ENCODE data around the gene DNMT3A.

The DNMT3A gene

DNA sequence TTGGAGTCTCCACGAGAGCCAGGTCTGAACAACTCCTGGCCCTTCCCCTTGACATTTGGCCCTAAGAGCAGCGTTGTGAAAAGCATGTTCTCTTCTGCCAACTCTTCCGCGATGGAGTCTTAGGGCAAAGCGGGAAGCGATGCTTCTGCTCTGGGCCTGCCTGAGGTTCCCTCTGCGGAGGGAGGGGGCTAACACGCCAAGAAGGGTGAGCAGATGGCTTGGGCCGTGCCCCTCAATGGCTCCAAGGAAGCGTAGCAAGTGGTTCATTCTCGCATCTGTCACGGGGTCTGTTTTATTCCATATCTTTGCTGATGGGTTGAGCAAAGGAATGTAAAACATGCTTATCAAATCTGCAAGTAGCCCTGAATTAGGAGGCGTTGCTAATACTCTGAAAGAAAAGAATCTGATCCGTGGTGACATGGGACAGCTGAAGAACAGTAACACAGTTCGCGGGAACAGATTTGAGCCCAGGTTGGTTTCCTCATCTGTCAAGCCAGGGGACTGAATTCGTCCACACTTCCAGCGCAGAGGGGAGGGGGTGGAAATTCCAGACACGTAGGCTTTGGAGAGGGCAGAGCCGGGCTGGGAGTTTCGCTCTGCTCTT, 38.0 kb downstream of the DNMT3A start:
- no peak for FAIRE-seq

DNA sequence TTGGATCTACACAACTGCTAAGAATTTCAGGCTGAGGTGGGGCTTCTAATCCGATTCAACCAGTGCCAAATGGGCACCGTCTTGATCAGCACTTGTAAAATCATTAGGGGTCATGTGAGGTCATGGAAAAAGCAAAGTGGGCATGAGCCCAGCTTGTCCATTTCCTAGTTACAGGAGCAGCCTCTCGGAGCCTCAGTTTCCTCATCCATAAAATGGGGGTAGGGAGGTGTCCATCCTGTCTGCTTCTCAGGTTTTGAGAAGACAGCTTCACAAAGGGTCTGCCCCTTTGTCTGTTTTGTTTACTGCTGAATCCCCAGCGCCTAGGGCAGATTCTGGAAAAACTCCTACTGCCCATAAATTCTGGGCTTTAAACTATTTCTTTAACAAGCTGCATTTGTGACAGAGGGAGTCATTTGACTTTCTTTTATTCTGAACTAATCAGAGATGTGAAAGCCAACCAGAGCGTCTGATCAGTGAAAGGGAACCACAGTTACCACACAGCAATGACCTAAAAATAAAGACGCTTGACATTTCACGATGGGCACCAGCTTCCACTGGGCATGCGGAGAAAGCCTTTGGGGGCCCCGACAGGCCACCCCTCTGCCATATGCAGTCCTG, 38.9 kb downstream of the DNMT3A start:
- no peak for FAIRE-seq

DNA sequence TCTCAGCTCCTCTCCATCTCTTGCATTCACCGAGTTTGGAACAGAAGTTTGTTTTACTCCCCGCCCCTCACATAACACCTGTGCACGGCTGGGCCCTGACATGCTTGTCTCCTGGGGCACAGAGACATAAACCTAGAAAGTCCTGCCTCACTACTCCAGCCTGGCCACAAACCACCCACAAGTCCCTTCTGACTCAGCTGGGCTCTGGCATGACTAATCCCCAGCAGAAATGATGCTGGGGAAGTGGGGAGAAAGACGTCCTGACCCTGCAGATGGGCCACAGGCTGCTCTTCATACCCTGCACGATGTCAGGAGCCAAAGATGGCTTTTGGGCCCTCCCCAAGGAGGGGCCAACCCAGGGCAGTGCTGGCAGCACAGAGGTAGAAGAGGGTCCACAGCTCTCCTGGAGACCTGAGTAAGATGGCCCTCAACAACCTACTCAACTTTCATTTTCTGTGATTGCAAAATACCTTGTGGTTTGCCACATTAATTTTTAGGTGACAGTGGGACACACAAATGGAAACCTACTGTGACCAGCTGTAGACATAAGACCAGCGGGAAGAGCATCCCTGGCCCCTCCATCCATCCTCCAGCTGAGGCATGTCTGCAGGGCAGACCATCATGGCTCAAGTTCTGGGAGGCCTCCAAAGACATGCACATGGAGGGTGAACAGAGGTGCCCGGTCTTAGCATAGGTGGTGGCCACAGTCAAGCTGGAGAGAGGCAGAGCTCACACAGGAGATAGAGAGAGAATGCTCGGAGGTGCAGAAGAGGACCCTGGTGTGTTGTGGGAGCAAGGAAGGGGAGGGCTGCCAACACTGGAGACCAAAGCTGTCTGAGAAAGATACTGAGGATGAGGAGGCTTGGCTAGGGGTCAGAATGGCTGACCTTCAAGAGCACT, 40.0 kb downstream of the DNMT3A start:
- FAIRE-seq: no peak

DNA sequence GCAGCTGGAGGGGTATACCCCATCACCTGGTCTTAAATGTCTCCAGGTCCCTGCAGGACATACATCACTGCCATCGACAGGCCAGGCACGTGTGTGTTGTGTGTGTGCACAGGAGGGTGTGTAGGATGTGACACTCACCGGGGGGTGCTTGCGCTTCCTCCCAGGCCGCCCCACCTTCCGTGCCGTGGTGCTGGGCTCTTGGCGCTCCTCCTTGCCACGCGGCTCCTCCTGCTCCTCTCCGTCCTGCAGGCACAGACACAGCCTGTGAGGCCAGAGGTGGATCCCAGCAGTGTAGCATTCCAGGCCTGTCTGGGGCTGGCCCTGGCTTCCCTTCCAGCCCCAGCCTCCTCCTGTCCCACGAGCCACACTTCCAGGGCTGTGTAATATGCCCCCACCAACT, 41.7 kb downstream of the DNMT3A start:
- no peak for FAIRE-seq

DNA sequence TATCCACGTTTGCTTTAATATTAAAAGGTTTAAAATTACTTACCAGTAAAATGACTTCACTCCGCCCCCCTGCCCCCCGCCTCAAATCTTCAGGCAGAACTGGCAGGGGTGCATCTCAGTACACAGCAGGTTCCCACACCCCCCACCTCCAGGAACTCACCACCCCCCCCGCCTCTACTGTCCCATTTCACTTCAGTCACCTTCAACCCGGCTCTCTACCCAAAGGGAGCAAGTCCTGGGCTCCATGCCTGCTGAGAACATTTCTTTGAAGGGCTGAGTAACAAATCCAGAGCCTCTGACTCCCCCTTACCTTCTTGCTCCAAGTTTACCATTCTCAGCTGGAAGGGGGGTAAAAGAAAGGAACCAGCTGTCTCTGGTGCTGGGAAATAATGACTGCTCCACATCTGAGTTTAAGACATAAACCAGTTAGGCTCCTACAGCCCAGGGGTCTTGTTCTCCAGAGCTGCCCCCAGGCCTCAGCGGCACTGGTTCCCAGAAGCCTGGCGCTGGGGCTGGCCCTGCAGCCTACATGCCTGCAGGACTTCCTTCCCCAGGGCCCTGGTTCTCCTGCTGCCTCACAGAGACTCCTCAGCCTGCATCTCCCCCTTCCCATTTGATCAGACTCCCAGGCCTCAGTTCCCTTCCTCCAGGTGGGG, 42.8 kb downstream of the DNMT3A start:
- no peak for FAIRE-seq

DNA sequence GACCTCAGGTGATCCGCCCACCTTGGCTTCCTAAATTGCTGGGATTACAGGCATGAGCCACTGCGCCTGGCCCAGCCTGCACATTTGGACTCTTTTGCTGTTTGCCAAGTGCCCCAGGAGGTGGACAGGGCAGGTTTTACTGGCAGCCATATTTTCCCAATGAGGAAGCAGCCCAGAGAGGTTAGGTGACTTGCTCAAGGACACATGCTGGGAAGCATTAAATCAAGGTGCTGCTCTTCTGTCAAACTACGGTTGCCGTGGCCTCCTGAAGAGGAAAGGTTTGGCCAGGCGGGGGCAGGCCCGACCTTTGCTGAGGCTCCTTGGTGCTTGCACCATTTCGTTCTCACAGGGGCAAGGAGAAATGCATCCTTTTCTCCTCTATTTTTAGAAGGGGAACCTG, 44.0 kb downstream of the DNMT3A start:
- no peak for FAIRE-seq

DNA sequence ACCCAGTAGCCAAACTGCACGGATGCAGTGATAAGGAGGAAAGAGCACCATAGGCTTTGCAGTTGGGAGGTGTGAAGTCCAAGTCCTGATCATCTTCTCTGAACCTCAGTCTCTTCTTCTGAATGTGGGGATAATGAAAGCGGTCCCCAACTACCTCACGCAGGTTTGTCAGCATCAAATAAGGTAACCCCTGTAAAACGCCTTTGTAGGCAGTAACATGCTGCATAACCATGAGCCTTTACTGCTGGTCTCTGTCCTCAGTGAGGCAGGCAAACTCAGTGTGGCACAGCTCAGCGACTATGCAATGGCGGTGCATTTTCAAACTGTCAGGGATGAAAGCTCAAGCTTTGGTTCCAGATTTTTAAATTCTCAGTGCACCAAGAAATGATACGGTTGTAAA, 46.1 kb downstream of the DNMT3A start:
- FAIRE-seq: no peak

DNA sequence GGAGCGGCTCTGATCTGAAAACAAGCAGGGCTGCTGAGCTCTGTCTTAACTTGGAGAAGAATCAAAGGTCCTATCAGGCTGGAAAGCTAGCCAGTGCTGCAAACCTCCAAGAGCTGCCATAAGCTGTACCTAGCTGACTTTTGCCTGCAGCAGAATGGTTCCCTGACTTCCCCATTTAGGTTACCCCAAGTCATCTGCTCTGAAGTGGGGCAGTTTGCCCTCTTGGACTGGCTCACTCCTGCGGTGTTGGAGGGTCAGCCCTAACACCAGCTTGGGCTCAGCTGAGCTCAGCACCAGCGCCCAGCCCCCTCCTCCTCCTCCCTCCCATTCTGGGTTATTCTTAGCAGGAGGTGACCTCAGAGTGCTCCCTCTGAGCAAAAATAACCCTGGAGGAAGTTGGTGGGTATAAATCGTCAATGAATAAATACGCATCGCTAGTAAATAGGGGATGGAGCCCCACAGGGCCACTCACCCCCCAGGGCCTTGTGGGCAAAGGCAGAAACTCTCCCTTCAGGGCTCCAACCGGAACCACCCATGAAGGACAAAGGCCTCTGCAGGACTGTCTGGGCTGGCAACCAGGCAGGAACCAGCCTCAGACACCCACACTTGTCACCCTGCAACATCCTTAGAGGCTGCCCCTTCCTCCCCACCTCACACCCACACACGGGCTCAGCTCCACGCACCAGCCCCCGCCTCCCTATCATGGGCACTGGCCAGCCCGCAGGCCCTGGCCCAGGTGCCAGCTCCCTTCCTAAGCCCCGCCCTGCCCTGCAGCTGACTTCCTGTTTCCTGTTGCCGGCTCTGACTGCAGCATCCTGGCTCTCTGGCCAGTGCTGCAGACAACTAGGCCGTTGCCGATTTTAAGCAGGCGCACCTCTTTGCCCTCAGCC, 46.9 kb downstream of the DNMT3A start:
- FAIRE-seq: no peak

DNA sequence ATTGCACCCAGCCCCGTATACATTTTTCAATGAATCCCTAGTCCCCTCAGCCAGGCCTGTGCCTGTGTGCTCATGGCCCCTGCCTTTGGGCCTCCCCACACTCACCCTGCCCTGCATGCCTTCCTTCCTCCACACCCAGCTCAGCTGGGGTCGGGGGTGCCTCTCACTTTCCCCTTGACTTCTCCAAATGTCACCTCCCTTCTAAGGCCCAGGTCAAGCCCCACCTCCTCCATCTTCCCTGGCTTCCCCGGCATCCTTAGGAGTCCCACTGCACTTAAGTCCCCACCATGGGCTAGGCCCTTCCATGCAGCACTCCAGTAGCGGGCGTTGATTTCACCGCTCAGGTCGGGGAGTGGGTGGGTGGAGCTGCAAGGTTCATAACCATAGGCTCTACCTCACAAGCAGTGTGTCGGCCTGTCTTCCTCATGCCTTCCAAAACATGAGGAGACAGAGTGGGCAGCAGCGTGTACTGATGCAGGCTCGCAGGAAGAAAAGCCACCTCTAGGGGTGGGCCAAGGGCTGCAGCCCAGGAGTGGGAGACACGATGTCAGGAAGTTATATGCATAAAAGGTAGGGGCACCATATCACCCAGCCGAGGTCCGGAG, 47.7 kb downstream of the DNMT3A start:
- no peak for FAIRE-seq

DNA sequence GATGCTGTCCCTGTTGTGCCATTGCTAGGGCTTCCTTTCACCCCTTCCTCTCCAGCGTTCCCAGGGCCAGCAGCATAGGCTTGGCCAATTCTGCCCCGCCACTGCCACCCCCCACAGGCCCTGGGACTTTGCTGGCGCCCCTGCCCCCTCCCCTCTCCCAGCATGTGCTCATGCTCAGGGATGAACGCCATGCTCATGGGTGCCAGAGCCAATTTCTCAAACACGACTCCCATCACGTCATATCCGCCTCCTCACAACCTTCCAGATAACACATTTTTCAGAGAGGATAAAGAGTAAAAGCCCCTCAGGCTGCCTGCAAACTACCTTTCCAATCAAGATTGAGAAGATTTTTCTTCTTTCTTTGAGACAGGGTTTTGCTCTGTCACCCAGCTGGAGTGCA, 48.6 kb downstream of the DNMT3A start:
- FAIRE-seq: no peak

DNA sequence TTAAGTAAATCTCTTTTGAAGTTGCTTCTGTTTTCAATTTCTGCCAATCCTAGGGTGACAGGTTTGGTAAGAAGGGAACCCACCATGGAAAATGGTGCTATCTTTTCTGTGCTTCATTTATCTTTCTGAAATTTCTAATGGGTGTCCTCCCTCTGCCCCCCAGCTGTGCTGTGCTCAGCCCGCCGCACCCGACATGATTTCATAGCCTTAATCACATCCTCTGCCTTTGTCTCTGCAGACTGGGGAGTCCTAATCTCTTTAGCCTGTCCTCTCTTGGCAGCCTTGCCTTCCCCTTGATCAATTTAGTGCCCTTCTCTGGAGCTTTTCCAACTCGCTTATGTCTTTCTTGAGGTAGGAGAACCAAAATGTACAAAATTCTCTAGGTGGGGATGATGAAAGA, 49.3 kb downstream of the DNMT3A start:
- FAIRE-seq: no peak

DNA sequence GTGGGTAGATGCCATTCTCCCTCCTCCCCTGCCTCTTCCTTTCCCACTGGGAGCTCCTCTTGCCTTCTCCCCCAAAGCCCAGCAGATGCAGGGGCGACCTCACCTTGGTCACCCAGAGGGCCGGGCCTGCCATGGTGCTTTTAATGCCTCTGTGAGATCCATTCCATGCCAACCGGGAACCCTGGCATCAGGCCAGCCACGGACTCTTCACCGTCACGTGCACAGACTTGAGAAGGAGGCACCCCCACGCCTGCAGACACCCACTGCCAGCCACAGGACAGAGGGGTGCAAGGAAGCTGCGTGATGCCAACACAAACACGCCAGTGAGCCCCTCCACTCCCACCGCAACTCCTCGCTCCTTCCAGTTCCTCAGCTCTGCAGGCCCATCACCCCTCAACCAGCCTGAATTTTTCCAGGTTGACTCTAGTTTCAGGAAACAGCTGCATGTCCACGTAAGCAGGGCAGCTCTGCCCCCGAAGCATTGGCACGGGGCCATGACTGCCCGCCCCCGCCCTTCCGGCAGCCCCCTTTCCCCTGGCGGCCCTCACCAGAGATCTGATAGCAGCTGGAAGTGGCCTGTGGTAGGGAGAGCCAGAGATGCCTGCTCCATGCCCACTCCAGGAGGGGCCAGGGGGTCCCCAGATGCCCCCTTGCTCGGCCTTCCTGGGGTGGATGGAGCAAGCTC, 50.8 kb downstream of the DNMT3A start:
- no peak for FAIRE-seq

DNA sequence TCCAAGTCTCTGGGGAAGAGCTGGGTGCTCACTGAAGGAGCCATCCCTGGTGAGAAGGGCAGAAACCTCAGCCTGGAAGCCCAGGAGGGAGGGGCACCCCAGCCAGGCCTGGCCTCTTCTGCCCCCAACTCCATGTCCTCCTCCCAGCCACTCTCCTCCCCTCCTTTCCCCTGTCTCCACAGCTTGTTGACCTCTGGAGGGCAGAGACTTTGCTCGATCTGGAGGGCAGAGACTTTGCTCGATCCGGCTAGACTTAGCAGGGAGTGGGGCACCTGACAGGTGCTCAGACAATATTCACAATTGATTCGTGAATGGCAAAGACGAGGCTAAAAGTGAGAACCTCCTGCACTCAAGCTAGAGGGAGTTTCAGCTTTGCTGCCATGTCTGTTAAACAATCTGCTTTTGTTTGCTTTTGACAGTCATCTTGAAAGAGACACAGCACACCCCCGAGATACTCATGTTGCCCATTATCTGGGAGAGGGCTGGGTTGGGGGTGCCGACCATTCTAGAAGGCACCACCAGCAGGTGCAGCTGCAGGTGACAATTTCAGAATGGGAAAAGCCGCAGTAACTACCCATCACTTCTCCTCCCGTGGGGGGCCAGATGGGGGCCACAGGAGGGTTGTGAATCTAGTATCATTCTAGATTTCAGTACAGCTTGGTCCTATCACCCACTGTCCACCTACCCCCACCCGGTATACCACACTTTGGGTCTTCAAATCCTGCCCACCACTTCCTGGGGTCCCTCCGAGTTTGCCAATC, 54.8 kb downstream of the DNMT3A start:
- no peak for FAIRE-seq

DNA sequence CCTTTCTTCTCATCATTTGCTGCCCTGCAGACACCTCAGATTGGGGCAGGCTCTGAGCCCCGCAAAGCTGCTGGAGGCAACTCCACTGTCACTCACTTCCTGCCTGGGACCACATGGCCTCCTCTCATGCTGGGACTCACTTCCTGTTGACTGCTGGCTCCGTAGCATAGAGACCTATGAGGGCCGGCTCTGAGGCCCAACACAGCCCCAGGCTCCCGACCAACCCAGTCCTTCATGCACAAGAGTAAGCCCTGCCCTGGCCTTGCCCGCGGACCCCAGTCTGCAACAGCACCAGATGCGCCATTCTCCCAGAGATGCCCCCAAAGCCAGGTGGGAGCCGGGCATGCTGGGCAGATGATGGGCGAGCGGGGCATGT, 55.7 kb downstream of the DNMT3A start:
- FAIRE-seq: no peak

DNA sequence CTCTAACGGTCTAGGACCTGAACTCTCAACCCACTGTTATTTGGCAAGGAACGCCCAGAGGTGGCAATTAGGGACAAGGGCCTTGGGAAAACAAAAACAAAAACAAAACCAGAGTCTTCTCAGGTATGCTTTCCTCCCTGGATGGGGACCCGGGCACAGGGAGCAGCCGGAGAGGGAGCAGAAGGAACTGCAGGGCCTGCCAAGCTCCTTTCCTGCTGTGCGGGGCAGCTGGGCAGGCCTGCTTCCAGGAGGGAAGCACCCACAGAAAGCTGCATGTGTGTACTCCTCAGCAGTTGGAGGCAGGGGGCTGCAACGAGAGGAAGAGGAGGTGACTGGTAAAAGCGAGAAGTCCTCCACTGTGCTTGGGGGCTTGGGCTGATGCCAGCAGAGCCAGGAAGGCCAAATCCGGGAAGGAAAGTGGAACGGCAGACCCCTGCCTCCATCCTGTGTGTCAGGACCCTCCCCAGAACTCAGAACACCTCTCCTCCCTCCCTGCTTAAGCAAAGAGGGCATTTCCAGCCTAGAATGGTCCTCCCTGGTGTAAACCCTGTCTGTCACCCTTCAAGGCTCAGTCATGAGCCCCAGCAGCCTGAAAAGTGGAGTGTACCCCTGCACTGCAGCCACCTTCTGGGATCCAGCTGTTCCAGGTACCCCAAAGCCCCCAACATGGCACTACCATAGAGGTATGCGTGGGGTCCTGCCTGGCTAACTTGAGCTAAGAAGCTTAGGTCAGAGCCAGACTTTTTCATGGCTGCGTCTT, 56.3 kb downstream of the DNMT3A start:
- FAIRE-seq: no peak

DNA sequence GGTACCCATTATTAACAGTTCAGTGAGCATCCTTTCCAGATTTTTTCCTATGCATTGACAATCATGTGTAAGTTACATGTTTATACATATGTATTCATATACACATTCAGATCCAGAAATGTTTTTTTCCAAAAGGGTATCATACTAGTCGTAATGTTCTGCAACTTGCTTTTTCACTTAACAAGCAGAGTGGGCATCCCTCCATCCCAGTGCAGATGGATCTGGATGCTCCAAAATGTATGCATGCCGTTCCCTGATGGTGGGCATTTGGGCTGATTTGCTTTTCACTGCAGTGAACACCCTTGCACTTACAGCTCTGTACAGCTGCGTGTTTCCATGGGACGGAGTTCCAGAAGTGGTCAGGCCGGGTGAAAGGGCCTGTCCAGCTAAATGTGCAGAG, 57.0 kb downstream of the DNMT3A start:
- no peak for FAIRE-seq

DNA sequence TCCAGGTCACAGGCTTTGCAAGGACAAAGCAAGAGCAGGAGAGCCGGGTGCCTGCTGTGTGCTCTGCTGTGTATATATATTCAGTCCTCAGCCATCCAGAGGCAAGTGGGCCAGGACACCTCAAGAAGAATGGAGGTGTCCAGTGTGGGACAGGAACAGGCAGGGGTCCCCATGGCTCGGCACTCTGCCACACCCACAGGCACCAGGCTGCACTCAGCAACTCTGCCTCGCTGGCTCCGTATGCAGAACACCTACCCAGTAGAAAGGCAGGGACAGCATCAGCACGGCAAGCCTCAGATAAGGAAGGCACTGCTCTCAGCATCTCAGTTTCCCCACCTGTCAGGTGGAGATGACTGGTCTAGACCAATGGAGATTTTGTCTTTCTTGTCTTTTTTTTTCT, 57.8 kb downstream of the DNMT3A start:
- FAIRE-seq: no peak

DNA sequence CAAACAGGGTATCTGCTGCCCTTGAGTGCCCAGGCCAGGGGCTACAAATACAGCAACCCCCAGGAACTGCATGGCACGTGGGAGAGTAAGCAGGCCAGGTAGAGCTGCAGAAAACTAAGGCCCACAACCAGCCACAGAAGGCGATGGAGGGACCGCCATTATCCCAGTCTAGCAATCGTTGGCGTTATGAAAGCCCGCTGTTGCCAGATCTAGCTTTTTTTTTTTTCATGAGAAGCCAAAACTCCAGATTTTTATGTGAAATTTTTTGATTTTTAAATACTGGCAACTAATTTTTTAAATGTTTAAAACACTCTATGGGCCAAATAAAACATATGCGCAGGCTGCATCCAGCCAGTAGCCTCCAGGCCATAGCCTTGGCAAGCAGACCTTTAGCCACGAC, 59.8 kb downstream of the DNMT3A start:
- no peak for FAIRE-seq

DNA sequence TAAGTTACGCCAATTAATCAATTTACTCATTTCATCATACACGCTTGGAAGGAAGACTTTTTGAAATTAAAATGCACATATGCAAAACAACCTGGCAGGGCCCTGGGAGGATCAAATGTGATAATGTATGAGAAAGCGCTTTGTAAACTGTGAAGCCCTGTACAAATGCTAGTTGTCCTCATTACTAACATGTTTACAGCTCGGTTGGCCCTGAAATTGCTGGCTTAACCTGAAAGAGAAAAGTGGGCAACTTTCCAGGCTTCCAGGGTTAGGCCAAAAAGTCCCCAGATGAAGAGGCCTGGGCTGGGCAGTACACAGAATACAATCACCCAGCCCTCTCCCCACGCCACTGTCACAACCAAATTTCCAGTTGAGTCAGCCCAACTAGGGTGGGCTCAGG, 60.2 kb downstream of the DNMT3A start:
- FAIRE-seq: no peak

DNA sequence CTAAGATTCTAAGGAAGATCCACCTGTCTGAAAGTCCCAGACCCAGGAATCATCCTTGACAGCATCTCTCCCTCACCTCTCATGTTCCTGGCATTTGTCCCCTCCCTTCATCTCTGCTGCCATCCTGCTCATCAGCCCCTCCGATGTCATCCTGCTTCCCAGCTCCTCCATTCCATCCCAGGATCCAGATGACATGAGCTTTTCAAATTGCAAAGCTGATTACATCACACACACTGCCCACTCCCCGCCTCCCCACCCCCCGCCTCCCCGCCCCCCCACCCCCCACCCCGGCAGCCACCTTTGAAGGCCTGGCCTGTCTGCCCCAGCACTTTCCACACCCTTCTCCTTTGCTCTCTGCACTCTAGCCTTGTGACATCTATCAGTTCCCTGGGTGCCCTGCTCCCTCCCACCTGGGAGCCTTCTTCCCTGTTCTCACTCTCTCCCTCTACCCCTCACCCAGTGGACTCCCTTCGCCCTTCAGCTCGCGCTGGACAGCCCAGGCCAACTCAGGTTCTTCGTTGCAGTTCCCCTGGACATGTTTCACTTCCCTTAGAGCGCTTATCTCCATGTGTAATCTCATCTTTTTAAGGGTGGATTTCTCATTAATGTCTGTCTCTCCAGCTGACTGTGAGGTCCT, 61.6 kb downstream of the DNMT3A start:
- FAIRE-seq: no peak
